T1000 (cell line): ENCODE results near the gene IL1RAPL1.

ENCODE experiments used
- DNase-seq: peaks from one replicate; lab custom pipeline; 2025; ENCODE audit warnings: mixed read lengths; lab: John Stamatoyannopoulos, UW

Gene IL1RAPL1

GRCh38 chrX:28586981-28587551 lies at the start of gene IL1RAPL1:
Gene IL1RAPL1 (plus strand): TSS chrX:28587446.
- DNase-seq: no peak

DNA sequence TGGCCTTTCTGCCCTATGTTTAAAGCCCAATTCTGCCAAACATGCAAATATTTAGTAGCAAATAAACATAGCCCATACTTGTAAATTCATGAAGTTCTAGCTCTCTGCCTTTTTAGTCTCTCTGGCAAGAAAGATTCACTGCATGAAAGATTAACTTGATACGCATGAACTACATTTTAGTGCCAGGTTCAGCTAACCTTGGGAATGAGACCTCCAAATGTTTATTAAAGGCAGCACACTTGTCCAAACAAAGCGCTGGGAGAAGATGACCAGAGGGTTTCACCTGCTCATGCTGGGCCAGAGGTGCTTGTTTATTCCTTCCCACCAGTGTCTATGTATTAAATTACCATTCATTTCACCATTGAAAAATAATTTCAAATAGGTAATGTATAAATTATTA lies 44.5 kb upstream of the IL1RAPL1 start:
- no peak for DNase-seq

GRCh38 chrX:28549838-28550237 lies 37.4 kb upstream of the IL1RAPL1 start:
- peak; percentile 0 for DNase-seq

DNA sequence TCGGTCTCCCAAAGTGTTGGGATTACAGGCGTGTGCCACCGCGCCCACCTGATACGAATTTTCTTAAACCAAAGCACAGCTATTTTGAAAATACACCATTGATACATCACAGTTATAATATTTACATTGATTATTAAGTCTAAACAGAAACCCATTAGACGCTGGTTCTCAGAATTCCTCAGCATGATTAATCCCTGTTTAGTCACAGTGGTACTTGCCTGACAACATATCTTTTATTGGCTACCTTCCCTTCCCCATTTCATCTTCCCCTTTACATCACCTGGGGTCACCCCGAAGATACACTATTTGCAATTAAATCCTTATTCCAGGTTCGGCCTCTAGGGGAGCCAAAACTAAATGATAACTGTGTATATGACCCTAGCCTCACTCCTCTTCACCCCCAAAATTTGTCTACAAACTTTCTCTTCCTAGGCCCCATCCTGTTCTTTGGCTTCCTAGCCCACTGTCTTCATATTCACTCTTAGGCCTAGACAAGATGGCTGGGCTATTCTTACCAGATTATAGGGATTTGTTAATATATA lies 36.8 kb upstream of the IL1RAPL1 start:
- no peak for DNase-seq

DNA sequence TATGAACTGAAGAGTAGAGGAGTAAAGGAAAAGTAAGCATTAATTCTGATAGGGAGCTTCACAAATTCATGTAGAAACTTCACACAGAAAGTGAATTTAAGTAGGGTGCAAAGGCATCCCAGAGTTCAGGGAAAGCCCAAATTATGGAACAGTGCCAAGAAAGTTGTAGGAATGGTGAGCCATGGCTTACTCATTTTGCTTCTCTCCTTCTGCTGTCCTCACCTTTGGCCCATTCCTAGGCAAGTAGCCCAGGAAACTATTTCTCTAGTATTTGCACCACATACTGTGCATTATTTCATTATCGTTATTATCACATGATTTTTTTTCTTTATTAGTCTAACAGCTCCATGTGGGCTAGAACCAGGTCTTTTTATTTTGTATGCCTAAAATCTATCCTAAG lies 34.9 kb upstream of the IL1RAPL1 start:
- no peak for DNase-seq

- no peak for DNase-seq
Measured at GRCh38 chrX:28552882-28553829, 34.1 kb upstream of the IL1RAPL1 start.

GRCh38 chrX:28576117-28576516 lies 11.1 kb upstream of the IL1RAPL1 start:
- DNase-seq: no peak

GRCh38 chrX:28581522-28581921 lies 5.7 kb upstream of the IL1RAPL1 start:
- no peak for DNase-seq

- DNase-seq: no peak
Measured at GRCh38 chrX:28582511-28582910, 4.7 kb upstream of the IL1RAPL1 start.

DNA sequence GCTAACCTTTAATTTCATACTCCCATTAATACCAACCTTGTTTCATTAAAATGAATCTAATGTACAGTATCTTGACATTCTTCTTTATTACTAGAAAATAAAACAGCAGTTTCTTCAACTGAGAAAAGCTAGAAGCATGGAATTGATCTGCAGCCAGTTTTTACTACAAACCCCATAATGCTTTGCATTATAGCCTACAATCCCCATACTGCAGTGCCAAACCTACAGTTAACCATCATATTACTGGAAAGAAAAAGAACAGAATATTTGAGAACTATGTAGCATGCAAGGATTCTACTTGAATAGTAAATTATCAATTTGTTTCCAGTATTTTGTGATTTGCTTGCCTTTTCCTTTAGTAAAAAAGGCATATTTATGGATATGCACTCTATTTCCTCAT lies 3.2 kb upstream of the IL1RAPL1 start:
- DNase-seq: no peak

DNA sequence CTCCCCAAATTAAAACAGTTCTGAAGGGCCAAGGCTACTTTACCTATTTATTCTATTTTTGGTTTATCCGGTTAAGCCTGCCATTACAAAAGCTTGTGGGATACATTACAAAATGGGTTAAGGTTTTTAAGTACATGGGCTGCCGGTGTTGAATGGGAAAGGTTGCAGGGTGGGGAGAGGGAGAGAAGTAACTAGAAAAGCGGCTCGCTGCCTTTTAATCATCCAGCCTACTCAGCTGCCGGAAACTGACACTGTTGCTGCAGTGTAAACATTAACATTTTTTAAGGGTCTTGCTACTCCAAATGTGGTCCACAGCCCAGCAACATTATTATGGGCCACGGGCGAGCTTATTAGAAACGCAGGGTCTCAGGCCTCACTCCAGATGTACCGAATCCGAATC lies 1.5 kb upstream of the IL1RAPL1 start:
- DNase-seq: no peak

- DNase-seq: no peak
Measured at GRCh38 chrX:28586286-28586685, 960 bp upstream of the IL1RAPL1 start.

- no peak for DNase-seq
Measured at GRCh38 chrX:28589046-28589445, 1.8 kb downstream of the IL1RAPL1 start.

GRCh38 chrX:28590396-28590795 lies 3.1 kb downstream of the IL1RAPL1 start:
- no peak for DNase-seq

DNA sequence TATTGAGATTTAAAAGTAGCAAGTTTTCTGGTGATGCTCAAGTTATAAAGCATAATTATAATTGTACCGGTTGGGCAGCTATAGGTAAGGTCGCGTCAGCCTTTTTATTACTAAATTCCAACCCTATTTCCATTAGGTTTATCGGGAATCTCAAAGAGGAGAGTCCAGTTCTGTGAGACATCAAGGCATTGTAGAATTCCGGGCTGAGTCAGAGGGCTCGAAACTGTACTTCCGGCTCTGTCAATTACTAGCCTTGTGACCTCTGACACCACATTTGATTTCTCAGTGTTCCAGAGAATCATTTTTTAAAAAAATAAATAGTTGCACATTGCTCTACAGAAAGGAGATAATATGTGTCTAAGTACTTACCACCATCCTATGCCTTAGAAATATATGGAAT lies 4.3 kb downstream of the IL1RAPL1 start:
- no peak for DNase-seq

DNA sequence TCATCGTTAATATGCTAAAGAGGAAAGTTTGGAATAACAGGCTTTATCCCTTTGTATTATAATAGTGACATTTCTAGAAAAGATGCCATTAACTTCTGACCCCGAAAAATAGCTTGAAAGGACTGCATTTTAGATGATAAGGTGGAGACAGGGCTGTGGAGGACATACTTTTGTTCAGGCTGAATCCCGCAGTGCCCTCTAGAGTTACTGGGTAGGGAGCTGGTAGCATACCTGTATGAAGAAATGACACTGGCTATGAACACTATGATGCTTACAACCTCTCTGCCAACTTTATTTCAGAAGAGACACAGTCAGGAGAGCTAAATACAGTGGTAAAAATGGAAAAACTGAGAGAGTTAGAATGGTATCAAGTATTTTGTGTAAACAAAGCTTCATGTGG lies 8.1 kb downstream of the IL1RAPL1 start:
- no peak for DNase-seq

DNA sequence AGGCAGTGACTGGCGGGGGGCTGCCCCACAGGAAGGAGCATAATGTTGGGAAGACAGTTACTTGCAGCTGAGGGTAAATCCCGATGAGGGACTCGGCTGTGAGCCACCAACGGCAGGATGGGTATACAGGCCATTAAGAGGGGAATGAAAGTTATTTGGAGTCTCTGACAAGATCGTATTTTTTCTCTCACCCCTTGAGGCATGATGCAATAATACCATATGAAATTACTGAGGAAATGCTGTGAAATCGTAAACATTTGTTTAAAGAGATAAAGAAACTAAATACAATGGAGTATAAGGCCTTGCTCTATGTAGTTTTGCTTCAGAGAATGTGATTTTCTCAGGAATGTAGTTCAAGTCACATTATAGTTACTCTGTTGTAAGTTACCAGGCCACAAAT lies 12.7 kb downstream of the IL1RAPL1 start:
- DNase-seq: no peak

DNA sequence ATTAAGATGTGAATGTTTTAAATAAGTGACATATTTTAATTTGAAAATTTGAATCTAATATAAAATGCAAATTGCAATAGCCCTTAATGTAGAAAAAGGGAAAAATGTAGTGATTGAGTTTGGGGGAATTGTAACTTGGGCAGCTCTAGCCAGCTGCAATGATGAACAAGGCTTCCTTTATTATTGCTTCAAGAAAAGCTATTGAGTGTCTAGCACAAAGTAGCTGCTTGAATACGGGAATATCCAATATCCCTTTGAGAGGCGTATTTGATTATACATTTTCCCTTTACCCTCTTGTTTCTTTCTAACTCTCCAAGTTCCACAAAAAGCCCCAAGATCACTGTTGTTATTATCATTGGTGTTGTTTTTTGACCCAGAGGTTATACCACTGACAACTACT lies 21.8 kb downstream of the IL1RAPL1 start:
- no peak for DNase-seq

DNA sequence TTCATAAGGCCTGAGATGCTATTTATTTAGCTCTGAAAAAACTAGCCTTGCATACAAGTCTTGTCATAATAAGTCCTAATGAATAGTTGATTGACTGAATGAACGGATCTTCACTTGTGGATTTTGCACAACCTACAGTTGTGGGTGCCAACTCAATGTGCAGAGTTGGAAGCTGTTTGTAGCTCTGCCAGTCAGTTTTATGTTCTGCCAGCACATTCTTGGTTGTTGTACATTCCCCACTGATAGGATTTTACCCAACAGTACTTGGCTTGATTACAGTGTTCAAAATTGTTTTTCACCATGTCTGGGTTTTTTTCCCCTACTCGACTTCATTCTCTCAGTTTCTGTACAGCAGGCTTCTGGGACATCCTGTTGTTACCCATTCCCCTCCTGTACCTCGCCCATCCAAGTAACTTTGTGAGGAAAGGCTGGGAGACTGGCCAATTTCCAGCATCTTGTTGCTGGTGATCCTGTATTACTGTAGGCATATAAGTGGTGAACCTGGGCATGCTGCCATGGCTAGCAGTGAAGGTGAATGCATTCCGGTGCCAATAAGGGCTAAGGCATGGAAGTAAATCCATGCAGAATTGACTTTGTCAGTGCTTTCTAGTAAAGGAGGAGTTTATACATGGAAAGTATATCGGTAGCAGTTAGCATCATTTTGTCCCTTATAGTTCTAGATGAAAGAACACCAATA lies 22.8 kb downstream of the IL1RAPL1 start:
- DNase-seq: no peak

DNA sequence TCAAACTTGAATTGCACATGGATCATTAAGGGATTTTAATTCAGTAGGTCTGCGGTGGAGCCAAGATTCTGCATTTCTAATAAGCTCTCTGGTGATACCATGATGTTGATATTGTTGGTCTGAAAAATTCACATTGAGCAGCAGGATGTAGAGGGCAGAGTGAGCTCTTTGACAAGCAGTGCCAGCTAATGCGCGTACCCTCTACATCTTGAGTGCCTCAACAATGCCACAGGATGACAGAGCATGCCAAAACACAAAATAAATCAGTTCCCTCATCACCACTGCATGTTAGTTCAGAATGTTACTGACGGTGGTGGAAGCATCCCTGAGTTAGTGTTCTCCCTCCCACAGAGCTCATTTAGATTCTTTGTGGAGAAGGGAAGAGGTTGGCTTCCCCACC lies 23.5 kb downstream of the IL1RAPL1 start:
- no peak for DNase-seq

DNA sequence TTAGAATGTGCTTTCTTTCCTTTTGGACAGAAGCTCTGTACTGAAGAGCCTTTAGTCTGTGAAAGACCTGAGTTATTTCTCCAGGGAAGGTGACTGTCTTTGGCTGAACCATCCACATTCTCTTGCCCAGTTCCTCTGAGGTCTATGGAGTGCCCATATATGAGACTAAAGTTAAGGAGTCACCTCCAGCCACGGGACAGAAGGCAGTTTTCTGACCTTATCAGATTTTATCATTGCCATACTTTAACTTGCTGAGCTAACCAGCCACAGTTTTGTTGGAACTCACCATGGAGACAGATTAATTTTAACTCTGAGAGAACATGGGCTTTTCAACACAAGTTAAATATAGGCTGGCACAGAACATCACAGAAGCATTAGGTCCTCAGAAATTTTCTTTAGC lies 26.3 kb downstream of the IL1RAPL1 start:
- no peak for DNase-seq

- DNase-seq: no peak
Measured at GRCh38 chrX:28625223-28625622, 38.0 kb downstream of the IL1RAPL1 start.

DNA sequence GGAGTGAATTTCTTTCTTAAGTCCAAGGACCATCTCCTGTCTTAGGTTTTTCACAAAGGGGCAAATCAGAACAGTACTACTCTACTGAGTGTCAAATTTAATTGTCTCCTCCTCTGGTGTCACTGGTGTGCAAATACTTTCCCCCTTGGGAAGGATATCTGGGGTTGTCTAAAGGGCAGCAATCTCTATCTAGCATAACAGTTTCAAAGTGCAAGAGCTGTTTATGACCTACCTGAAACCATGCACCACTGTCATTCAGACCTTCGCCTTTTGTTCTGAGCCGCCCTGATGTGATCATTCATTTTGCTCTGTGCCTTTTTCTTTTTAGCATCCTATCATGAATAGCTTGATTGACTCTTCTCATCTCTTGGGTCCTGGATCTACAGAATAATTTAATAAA lies 39.3 kb downstream of the IL1RAPL1 start:
- DNase-seq: no peak
